Measurements from ENCODE around the gene DCP1A.

GRCh38 chr3:53254509-53255422, 92.6 kb downstream of the DCP1A start:
- no peak for TF ChIP-seq CTCF (conservative IDR thresholded peaks at IDR 0.05)
- no peak for TF ChIP-seq EZH2 (IDR thresholded peaks at IDR 0.05; ENCODE audit: low read depth)

All from PC-9 (cell line).